SU-DHL-6 (cell line): ENCODE data around the gene EXOC6.

Experiments
- H2AFZ ChIP-seq: fragments of 200-600 bp; sonication (generic); 2 replicates; pipeline ENCODE4 v1.6.1; 2014; ENCODE audit warnings: low read depth, mild to moderate bottlenecking, moderate library complexity, mixed read lengths, antibody characterized with exemption, low read length; ENCODE audit not compliant: severe bottlenecking
- H3F3A ChIP-seq: fragments of 200-600 bp; shearing (Covaris generic); 2 replicates; pipeline ENCODE4 v1.6.0; 2016; ENCODE audit warnings: antibody characterized with exemption, mild to moderate bottlenecking; ENCODE audit not compliant: insufficient read depth
- H3K27ac ChIP-seq: fragments of 200-600 bp; sonication (generic); 2 replicates; pipeline ENCODE4 v1.5.1; 2016; ENCODE audit warnings: low read depth, mild to moderate bottlenecking, low read length, moderate library complexity, mixed read lengths
- H3K27me3 ChIP-seq: fragments of 200-600 bp; sonication (generic), shearing (Covaris generic); 2 replicates; pipeline ENCODE4 v1.6.0; 2014; ENCODE audit warnings: mild to moderate bottlenecking, low read length
- H3K36me3 ChIP-seq: fragments of 200-600 bp; sonication (generic); 2 replicates; pipeline ENCODE4 v1.6.1; 2014; ENCODE audit warnings: mild to moderate bottlenecking, low read length, mixed read lengths
- H3K4me2 ChIP-seq: fragments of 300-600, 200-600 bp; shearing (Covaris generic), sonication (generic); 2 replicates; pipeline ENCODE4 v1.6.0; 2014; ENCODE audit warnings: low read length, low read depth, mild to moderate bottlenecking; ENCODE audit not compliant: poor library complexity, severe bottlenecking
- H3K4me3 ChIP-seq: fragments of 200-600 bp; sonication (generic); 2 replicates; pipeline ENCODE4 v1.5.1; 2014; ENCODE audit warnings: antibody characterized with exemption, low read length, mild to moderate bottlenecking, mixed read lengths; ENCODE audit not compliant: insufficient read depth, poor library complexity, severe bottlenecking
- H3K79me2 ChIP-seq: fragments of 200-600 bp; sonication (generic); 2 replicates; pipeline ENCODE4 v1.6.1; 2014; ENCODE audit warnings: mild to moderate bottlenecking, low read length, moderate library complexity; ENCODE audit not compliant: insufficient read depth
- H3K9ac ChIP-seq: fragments of 200-600 bp; sonication (generic); 2 replicates; pipeline ENCODE4 v1.7.0; 2014; ENCODE audit warnings: mild to moderate bottlenecking, low read length
- H3K9me2 ChIP-seq: fragments of 200-600 bp; sonication (generic); replicated peaks from 2 replicates; pipeline ENCODE4 v1.6.1; 2014; ENCODE audit warnings: low read length; ENCODE audit not compliant: insufficient read depth
- H3K9me3 ChIP-seq: fragments of 200-600 bp; sonication (generic); 2 replicates; pipeline ENCODE4 v1.6.1; 2014; ENCODE audit warnings: low read length, mixed read lengths; ENCODE audit not compliant: insufficient read depth
- H4K20me1 ChIP-seq: fragments of 200-600 bp; sonication (generic); 2 replicates; pipeline ENCODE4 v1.6.1; 2014; ENCODE audit warnings: low read depth, mild to moderate bottlenecking, antibody characterized with exemption, low read length, moderate library complexity, mixed read lengths
- CTCF ChIP-seq: fragments of 200-600 bp; sonication (generic); IDR thresholded peaks from one replicate; pipeline ENCODE4 v1.5.1; 2017; ENCODE audit warnings: antibody characterized with exemption, mild to moderate bottlenecking, low read length, moderate library complexity; ENCODE audit not compliant: insufficient read depth, poor library complexity, severe bottlenecking
- EZH2phosphoT487 ChIP-seq: fragments of 200-600 bp; sonication (generic), shearing (Covaris generic); conservative IDR thresholded peaks from 2 replicates; pipeline ENCODE4 v1.6.1; 2018; ENCODE audit warnings: mild to moderate bottlenecking, antibody characterized with exemption, low read length, moderate library complexity, mixed read lengths

EXOC6 gene

GRCh38 chr10:92957223-92958010 lies 109.1 kb downstream of the EXOC6 start:
- Histone ChIP-seq H3F3A (no peaks in the 10 kb centered on the region), H2AFZ (no peak overlapping the region), H3K9me3 (no peaks in the 10 kb centered on the region), H4K20me1 (no peaks in the 10 kb centered on the region), H3K4me2 (no peak overlapping the region), H3K27ac (no peak overlapping the region), H3K4me3 (no peak overlapping the region), H3K79me2 (no peaks in the 10 kb centered on the region), H3K9ac (no peak overlapping the region), H3K36me3 (peaks cover 6% of the 10 kb centered on the region; the same call in 1 of the 2 replicates), H3K27me3 (no peaks in the 10 kb centered on the region), H3K9me2 (no peaks in the 10 kb centered on the region)
- no peak for TF ChIP-seq CTCF
- TF ChIP-seq EZH2phosphoT487, result no peak

- H3K4me2 ChIP-seq, result no peak overlapping the region
- no peaks in the 10 kb centered on the region for H3K9me3 ChIP-seq
- no peaks in the 10 kb centered on the region; the same call in 1 of the 2 replicates for H3F3A ChIP-seq
- TF ChIP-seq CTCF (no peak), EZH2phosphoT487 (no peak)
- H3K27me3 ChIP-seq, result no peaks in the 10 kb centered on the region
- H3K9ac ChIP-seq, result no peak overlapping the region
- H3K9me2 ChIP-seq, result no peaks in the 10 kb centered on the region
- no peaks in the 10 kb centered on the region for H3K36me3 ChIP-seq
- H2AFZ ChIP-seq, result no peak overlapping the region
- H3K79me2 ChIP-seq, result no peaks in the 10 kb centered on the region
- H4K20me1 ChIP-seq, result no peaks in the 10 kb centered on the region
- no peak overlapping the region for H3K27ac ChIP-seq
- H3K4me3 ChIP-seq, result no peak overlapping the region
These were observed 113.3 kb downstream of the EXOC6 start for GRCh38 chr10:92961638-92962037.

- Histone ChIP-seq H3K27ac (no peak overlapping the region), H4K20me1 (no peaks in the 10 kb centered on the region), H3K9me3 (no peaks in the 10 kb centered on the region), H3K9ac (no peak overlapping the region), H3K4me3 (no peak overlapping the region), H2AFZ (no peak overlapping the region), H3K79me2 (no peaks in the 10 kb centered on the region), H3F3A (no peaks in the 10 kb centered on the region; the same call in 1 of the 2 replicates), H3K27me3 (no peaks in the 10 kb centered on the region), H3K36me3 (no peaks in the 10 kb centered on the region), H3K9me2 (no peaks in the 10 kb centered on the region), H3K4me2 (no peak overlapping the region)
- TF ChIP-seq EZH2phosphoT487, result no peak
- peak; percentile 57 for TF ChIP-seq CTCF
These were observed 117.0 kb downstream of the EXOC6 start for GRCh38 chr10:92965314-92965713.
